HUES6 (cell line): ENCODE data around the gene IFNK.

Experiments used
- H3K27ac ChIP-seq: 2 replicates; pipeline ENCODE4 v1.7.0; 2013; ENCODE audit warnings: low read depth, mild to moderate bottlenecking, low read length, inconsistent platforms
- H3K27me3 ChIP-seq: 2 replicates; pipeline ENCODE4 v1.6.1; 2013; ENCODE audit warnings: low read length; ENCODE audit not compliant: control insufficient read depth, insufficient read depth
- H3K36me3 ChIP-seq: 2 replicates; pipeline ENCODE4 v1.6.1; 2013; ENCODE audit warnings: low read length; ENCODE audit not compliant: control insufficient read depth, insufficient read depth
- H3K4me1 ChIP-seq: 2 replicates; pipeline ENCODE4 v1.6.1; 2013; ENCODE audit warnings: low read length; ENCODE audit not compliant: control insufficient read depth, insufficient read depth
- H3K4me3 ChIP-seq: 2 replicates; pipeline ENCODE4 v1.5.1; 2013; ENCODE audit warnings: low read depth, low read length
- H3K9ac ChIP-seq: one replicate; pipeline ENCODE4 v1.6.1; 2013; ENCODE audit warnings: mild to moderate bottlenecking, low read length
- H3K9me3 ChIP-seq: 2 replicates; pipeline ENCODE4 v1.6.1; 2013; ENCODE audit warnings: low read depth, low read length; ENCODE audit not compliant: control insufficient read depth, insufficient read depth

Gene IFNK

DNA sequence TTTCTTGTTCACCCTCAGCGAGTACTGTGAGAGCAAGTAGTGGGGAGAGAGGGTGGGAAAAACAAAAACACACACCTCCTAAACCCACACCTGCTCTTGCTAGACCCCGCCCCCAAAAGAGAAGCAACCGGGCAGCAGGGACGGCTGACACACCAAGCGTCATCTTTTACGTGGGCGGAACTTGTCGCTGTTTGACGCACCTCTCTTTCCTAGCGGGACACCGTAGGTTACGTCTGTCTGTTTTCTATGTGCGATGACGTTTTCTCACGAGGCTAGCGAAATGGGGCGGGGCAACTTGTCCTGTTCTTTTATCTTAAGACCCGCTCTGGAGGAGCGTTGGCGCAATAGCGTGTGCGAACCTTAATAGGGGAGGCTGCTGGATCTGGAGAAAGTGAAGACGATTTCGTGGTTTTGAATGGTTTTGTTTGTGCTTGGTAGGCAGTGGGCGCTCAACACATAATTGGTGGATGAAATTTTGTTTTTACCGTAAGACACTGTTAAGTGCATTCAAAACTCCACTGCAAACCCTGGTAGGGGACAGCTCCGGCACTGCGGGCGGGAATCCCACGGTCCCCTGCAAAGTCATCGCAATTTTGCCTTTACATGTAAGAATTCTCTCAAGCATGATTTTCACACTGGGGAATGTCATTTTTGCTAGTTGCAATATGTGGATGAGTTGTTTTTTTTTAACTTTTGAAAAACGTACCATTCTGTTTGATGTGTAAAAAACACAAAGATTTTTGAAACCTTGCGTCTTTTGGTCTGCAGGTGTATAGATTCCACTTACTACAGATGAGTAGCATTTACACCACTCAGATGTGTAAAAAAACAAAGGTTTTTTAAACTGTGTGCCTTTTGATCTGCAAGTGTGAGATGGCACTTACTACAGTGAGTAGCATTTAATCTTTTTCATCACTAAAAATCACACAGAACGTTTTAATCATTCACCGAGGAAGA, 49.8 kb downstream of the IFNK start:
- peak overlapping the region; percentile 73 for H3K4me3 ChIP-seq
- peak overlapping the region; percentile 74 for H3K9ac ChIP-seq
- H3K27ac ChIP-seq = 0 out of 2 replicates have a peak overlapping the region, but pooled peaks have one; percentile 38
- peaks cover 10% of the 10 kb centered on the region; the same call in 1 of the 2 replicates for H3K4me1 ChIP-seq
- peaks cover 17% of the 10 kb centered on the region for H3K9me3 ChIP-seq
- no peaks in the 10 kb centered on the region for H3K36me3 ChIP-seq
- H3K27me3 ChIP-seq = 0 out of 2 replicates have a peak, but pooled peaks cover 3% of the 10 kb centered on the region
